SK-N-SH (cell line): ENCODE measurements around the gene RILPL2. TPM values are rescaled to one million over a fixed set of nuclear protein-coding genes. Genes with fewer than 3 reads are reported as not detected.

Experiments
- CTCF ChIA-PET: fragments of 300-600, 350-600 bp; formaldehyde crosslinking; extraction: SDS; loops from one replicate; lab custom pipeline; 2021; lab: Yijun Ruan, JAX
- POLR2A ChIA-PET: fragments of 350-600 bp; sonication (Branson Sonifier 250); formaldehyde crosslinking; extraction: SDS; loops from one replicate; lab custom pipeline; 2020; ENCODE audit warnings: antibody characterized with exemption, inconsistent platforms; lab: Yijun Ruan, JAX
- DNase-seq: peaks from one replicate; pipeline ENCODE4 v3.0.0; 2012
- H2AFZ ChIP-seq: fragments of 200-600 bp; sonication (generic); 2 replicates; pipeline ENCODE4 v1.8.1; 2016; ENCODE audit warnings: antibody characterized with exemption, mild to moderate bottlenecking, low read depth
- H3F3A ChIP-seq: fragments of 200-600 bp; sonication (generic); replicated peaks from 2 replicates; pipeline ENCODE3; 2016; ENCODE audit warnings: antibody characterized with exemption, mild to moderate bottlenecking; ENCODE audit not compliant: insufficient read depth
- H3K27ac ChIP-seq, 2 experiments: fragments of 200-500 bp in 1 of 2; fragments of 200-600 bp in 1 of 2; sonication (Bioruptor generic) in 1 of 2; sonication (generic), shearing (Covaris generic) in 1 of 2; 2 replicates each; pipeline versions ENCODE4 v1.5.1 to v1.6.1; 2014 to 2016; ENCODE audit warnings: low read depth in 2 of 2, inconsistent platforms in 1 of 2, low read length in 1 of 2, mild to moderate bottlenecking in 1 of 2, mixed read lengths in 1 of 2
- H3K27me3 ChIP-seq: fragments of 200-600 bp; sonication (generic), shearing (Covaris generic); 2 replicates; pipeline ENCODE4 v1.6.1; 2016; ENCODE audit warnings: mixed run types; ENCODE audit not compliant: insufficient read depth
- H3K36me3 ChIP-seq, 2 experiments: fragments of 200-500 bp in 1 of 2; fragments of 200-600 bp in 1 of 2; sonication (Bioruptor generic) in 1 of 2; sonication (generic) in 1 of 2; replicated peaks in 1 of 2; 2 replicates each; pipeline versions ENCODE3 to v1.5.1; 2014 to 2016; ENCODE audit warnings: low read length in 1 of 2, mild to moderate bottlenecking in 1 of 2; ENCODE audit not compliant: insufficient read depth in 2 of 2, control insufficient read depth in 1 of 2
- H3K4me1 ChIP-seq, 2 experiments: fragments of 200-500 bp in 1 of 2; fragments of 200-600 bp in 1 of 2; sonication (Bioruptor generic) in 1 of 2; sonication (generic), shearing (Covaris generic) in 1 of 2; 2 replicates each; pipeline versions ENCODE4 v1.5.1 to v1.6.1; 2014 to 2016; ENCODE audit warnings: low read depth in 1 of 2, low read length in 1 of 2, mixed run types in 1 of 2; ENCODE audit not compliant: insufficient read depth in 2 of 2, control insufficient read depth in 1 of 2
- H3K4me2 ChIP-seq: fragments of 200-600 bp; sonication (generic), shearing (Covaris generic); 2 replicates; pipeline ENCODE4 v1.6.1; 2017; ENCODE audit warnings: mixed run types
- H3K4me3 ChIP-seq, 2 experiments: fragments of 200-500 bp in 1 of 2; fragments of 200-600 bp in 1 of 2; sonication (Bioruptor generic) in 1 of 2; sonication (generic), shearing (Covaris generic) in 1 of 2; 2 replicates each; pipeline versions ENCODE4 v1.5.1 to v1.8.1; 2014 to 2016; ENCODE audit warnings: low read depth in 2 of 2, inconsistent platforms in 1 of 2, low read length in 1 of 2, mild to moderate bottlenecking in 1 of 2, mixed read lengths in 1 of 2, moderate library complexity in 1 of 2
- H3K79me2 ChIP-seq: fragments of 200-600 bp; sonication (generic); 2 replicates; pipeline ENCODE4 v1.8.1; 2017; ENCODE audit warnings: mild to moderate bottlenecking; ENCODE audit not compliant: insufficient read depth
- H3K9ac ChIP-seq: fragments of 200-600 bp; sonication (generic); 2 replicates; pipeline ENCODE4 v1.6.1; 2017; ENCODE audit warnings: mixed run types
- H3K9me2 ChIP-seq: fragments of 200-600 bp; sonication (generic); 2 replicates; pipeline ENCODE4 v1.6.1; 2017; ENCODE audit warnings: mixed run types
- H3K9me3 ChIP-seq: fragments of 200-600 bp; sonication (generic); 2 replicates; pipeline ENCODE4 v1.6.1; 2017; ENCODE audit warnings: mixed run types, mild to moderate bottlenecking, moderate library complexity
- H4K20me1 ChIP-seq: fragments of 200-600 bp; sonication (generic); 2 replicates; pipeline ENCODE4 v1.6.1; 2017; ENCODE audit warnings: mild to moderate bottlenecking, mixed run types; ENCODE audit not compliant: insufficient read depth
- CHD2 ChIP-seq: fragments of 150-350 bp; IDR thresholded peaks from 2 replicates; pipeline ENCODE4 v1.6.1; 2018; ENCODE audit warnings: low read length; ENCODE audit not compliant: partially characterized antibody
- ELF1 ChIP-seq: IDR thresholded peaks from 2 replicates; pipeline ENCODE4 v1.4.0; 2012
- EP300 ChIP-seq, 2 experiments: IDR thresholded peaks; 2 replicates each; pipeline versions ENCODE4 v1.4.0 to v1.6.1; 2012; ENCODE audit warnings: borderline replicate concordance in 1 of 2, low read depth in 1 of 2, low read length in 1 of 2
- EZH2phosphoT487 ChIP-seq: fragments of 200-600 bp; sonication (generic); IDR thresholded peaks from 2 replicates; pipeline ENCODE4 v1.6.1; 2017; ENCODE audit warnings: low read depth, mixed run types, mild to moderate bottlenecking, antibody characterized with exemption, moderate library complexity, borderline replicate concordance
- FOSL2 ChIP-seq: IDR thresholded peaks from 2 replicates; pipeline ENCODE4 v1.4.0; 2012; ENCODE audit warnings: low read depth, mild to moderate bottlenecking, moderate library complexity, borderline replicate concordance
- FOXJ3 ChIP-seq: sonication (generic); formaldehyde crosslinking; IDR thresholded peaks from 2 replicates; pipeline ENCODE4 v1.5.1; 2020; ENCODE audit warnings: mild to moderate bottlenecking, missing genetic modification reagents
- FOXM1 ChIP-seq: IDR thresholded peaks from 2 replicates; pipeline ENCODE4 v1.4.0; 2012; ENCODE audit warnings: low read depth, mild to moderate bottlenecking
- GABPA ChIP-seq: IDR thresholded peaks from 2 replicates; pipeline ENCODE4 v1.4.0; 2012; ENCODE audit warnings: low read depth, mild to moderate bottlenecking
- JUND ChIP-seq: IDR thresholded peaks from 2 replicates; pipeline ENCODE4 v1.4.0; 2012
- MEF2A ChIP-seq: IDR thresholded peaks from 2 replicates; pipeline ENCODE4 v1.4.0; 2012; ENCODE audit warnings: low read depth, borderline replicate concordance
- NFIC ChIP-seq: IDR thresholded peaks from 2 replicates; pipeline ENCODE4 v1.4.0; 2012; ENCODE audit warnings: borderline replicate concordance
- POLR2AphosphoS5 ChIP-seq: IDR thresholded peaks from 2 replicates; pipeline ENCODE4 v1.6.1; 2012; ENCODE audit warnings: low read depth, low read length
- RAD21 ChIP-seq: IDR thresholded peaks from 2 replicates; pipeline ENCODE4 v1.6.1; 2012; ENCODE audit warnings: mild to moderate bottlenecking, low read length
- RCOR1 ChIP-seq: fragments of 150-350 bp; IDR thresholded peaks from 2 replicates; pipeline ENCODE4 v1.6.1; 2017; ENCODE audit warnings: antibody characterized with exemption, low read length
- RFX5 ChIP-seq: IDR thresholded peaks from 2 replicates; pipeline ENCODE4 v1.6.1; 2012; ENCODE audit warnings: mild to moderate bottlenecking, improper control_type of control experiment, low read length
- SIN3A ChIP-seq: IDR thresholded peaks from 2 replicates; pipeline ENCODE4 v1.6.1; 2012; ENCODE audit warnings: low read depth, mild to moderate bottlenecking, low read length, moderate library complexity, borderline replicate concordance
- TCF12 ChIP-seq: IDR thresholded peaks from 2 replicates; pipeline ENCODE4 v1.4.0; 2012
- TEAD4 ChIP-seq: IDR thresholded peaks from 2 replicates; pipeline ENCODE4 v1.4.0; 2012; ENCODE audit warnings: mild to moderate bottlenecking, borderline replicate concordance; ENCODE audit not compliant: insufficient read depth
- USF1 ChIP-seq: IDR thresholded peaks from 2 replicates; pipeline ENCODE4 v1.4.0; 2012; ENCODE audit warnings: low read depth, borderline replicate concordance
- ZBTB33 ChIP-seq: IDR thresholded peaks from 2 replicates; pipeline ENCODE4 v1.4.0; 2012; ENCODE audit warnings: low read depth, borderline replicate concordance
- WGBS: methylation state at CpG from one replicate; pipeline ENCODE4 v1.1.6; 2017; ENCODE audit warnings: low lambda C conversion rate; 5-methylcytosine and 5-hydroxymethylcytosine counted together
- polyA plus RNA-seq, 3 experiments: library from polyadenylated mRNA; depleted of rRNA; stranded (reverse); fragments of >200 nt; gene quantifications; 2 replicates each; pipeline ENCODE4 v1.2.3, GENCODE V29; 2012
- TF ChIP-seq, protein P1 (sequence below): fragments of 200-600 bp; sonication (generic); IDR thresholded peaks from 2 replicates; pipeline ENCODE4 v1.6.1; 2017; ENCODE audit warnings: antibody characterized with exemption, mild to moderate bottlenecking, moderate library complexity
- TF ChIP-seq, protein P2 (sequence below): fragments of 150-350 bp; IDR thresholded peaks from 2 replicates; pipeline ENCODE4 v1.6.1; 2017; ENCODE audit warnings: antibody characterized with exemption, low read length, low read depth, borderline replicate concordance

Gene RILPL2
- polyA plus RNA-seq, 1 of the 3 experiments (the other 2 are of a cell fraction): 5.0 TPM

DNA sequence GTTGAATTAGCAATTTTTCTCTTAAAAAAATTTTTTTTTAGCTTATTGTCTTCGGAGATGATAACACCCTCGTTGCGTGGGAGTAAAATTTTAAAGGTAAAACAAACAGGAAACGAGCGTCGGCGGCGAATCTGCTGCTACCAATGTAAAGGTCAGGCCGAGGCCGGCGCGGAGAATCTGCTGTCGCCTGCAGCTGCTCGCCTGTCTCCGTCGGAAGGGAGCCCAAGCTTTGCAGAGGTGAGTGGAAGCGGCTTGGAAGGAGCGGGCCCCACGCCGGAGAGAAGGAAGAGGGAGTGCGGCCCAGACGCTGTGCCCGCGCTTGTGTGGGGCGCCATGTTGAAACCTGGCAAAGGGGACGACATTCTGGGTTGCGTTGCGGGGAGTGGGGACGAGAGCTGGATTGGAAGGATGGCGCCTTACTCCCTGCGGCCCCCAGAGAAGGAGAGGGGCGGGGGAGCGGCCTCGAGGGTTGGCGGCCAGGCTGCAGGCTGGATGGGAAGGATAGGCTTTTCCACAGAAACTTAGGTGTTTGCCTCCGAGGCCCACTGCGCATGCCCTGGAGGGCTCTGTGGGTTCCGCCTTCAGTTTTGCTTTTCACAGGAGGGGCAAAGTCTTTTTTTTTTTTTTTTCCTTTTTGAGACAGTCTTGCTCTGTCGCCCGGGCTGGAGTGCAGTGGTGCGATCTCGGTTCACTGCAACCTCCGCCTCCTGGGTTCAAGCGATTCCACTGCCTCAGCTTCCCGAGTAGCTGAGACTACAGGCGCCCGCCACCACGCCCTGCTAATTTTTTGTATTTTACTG is 21.7 kb upstream of the RILPL2 start, which contains the start of gene SNRNP35 (continued):
- TF ChIP-seq, protein P1, sequence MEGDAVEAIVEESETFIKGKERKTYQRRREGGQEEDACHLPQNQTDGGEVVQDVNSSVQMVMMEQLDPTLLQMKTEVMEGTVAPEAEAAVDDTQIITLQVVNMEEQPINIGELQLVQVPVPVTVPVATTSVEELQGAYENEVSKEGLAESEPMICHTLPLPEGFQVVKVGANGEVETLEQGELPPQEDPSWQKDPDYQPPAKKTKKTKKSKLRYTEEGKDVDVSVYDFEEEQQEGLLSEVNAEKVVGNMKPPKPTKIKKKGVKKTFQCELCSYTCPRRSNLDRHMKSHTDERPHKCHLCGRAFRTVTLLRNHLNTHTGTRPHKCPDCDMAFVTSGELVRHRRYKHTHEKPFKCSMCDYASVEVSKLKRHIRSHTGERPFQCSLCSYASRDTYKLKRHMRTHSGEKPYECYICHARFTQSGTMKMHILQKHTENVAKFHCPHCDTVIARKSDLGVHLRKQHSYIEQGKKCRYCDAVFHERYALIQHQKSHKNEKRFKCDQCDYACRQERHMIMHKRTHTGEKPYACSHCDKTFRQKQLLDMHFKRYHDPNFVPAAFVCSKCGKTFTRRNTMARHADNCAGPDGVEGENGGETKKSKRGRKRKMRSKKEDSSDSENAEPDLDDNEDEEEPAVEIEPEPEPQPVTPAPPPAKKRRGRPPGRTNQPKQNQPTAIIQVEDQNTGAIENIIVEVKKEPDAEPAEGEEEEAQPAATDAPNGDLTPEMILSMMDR: no peak
- TF ChIP-seq FOXM1 (peak; percentile 63; the same call in 1 of the 2 replicates), FOSL2 (no peak), CHD2 (no peak), EP300 (IDR thresholded peaks at IDR 0.05; ENCODE audit: borderline replicate concordance in 1 of 2, low read depth in 1 of 2, low read length in 1 of 2) (peak; percentile 64 to 92), SIN3A (peak; percentile 49; the same call in 1 of the 2 replicates), RAD21 (no peak), GABPA (peak; percentile 58; the same call in 1 of the 2 replicates), RFX5 (no peak), TCF12 (peak; percentile 36), EZH2phosphoT487 (no peak), NFIC (peak; percentile 16; the same call in 1 of the 2 replicates), ZBTB33 (no peak), FOXJ3 (CRISPR knock-in tag) (no peak), RCOR1 (no peak)

- DNase-seq: no peak
- CTCF ChIA-PET: interaction anchor here (0.7 kb wide), 1 partner anchor 145 kb away, joined by 3 read pairs; no protein-coding TSS in a partner anchor
- WGBS: 93% methylated on average over 3 of the region's 3 CpGs
Measured at GRCh38 chr12:123453165-123453564, 16.7 kb upstream of the RILPL2 start.

More at GRCh38 chr12:123453165-123453564, 16.7 kb upstream of the RILPL2 start:
- no peak overlapping the region for H3K4me2 ChIP-seq
- no peaks in the 10 kb centered on the region for H3K9me3 ChIP-seq
- H3F3A ChIP-seq: peaks cover 22% of the 10 kb centered on the region
- H3K36me3 ChIP-seq: no peaks in the 10 kb centered on the region
- H4K20me1 ChIP-seq: no peaks in the 10 kb centered on the region
- H3K4me3 ChIP-seq: no peak overlapping the region
- H3K9me2 ChIP-seq: no peaks in the 10 kb centered on the region
- no peak overlapping the region for H3K9ac ChIP-seq
- no peaks in the 10 kb centered on the region for H3K27me3 ChIP-seq
- no peak for TF ChIP-seq JUND
- no peak for TF ChIP-seq TEAD4
- TF ChIP-seq USF1: no peak
- no peak for TF ChIP-seq ELF1
- TF ChIP-seq MEF2A: no peak
- no peak for TF ChIP-seq FOXM1
- TF ChIP-seq, protein P2, sequence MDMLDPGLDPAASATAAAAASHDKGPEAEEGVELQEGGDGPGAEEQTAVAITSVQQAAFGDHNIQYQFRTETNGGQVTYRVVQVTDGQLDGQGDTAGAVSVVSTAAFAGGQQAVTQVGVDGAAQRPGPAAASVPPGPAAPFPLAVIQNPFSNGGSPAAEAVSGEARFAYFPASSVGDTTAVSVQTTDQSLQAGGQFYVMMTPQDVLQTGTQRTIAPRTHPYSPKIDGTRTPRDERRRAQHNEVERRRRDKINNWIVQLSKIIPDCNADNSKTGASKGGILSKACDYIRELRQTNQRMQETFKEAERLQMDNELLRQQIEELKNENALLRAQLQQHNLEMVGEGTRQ: no peak
- TF ChIP-seq POLR2AphosphoS5: no peak
- no peak for TF ChIP-seq ZBTB33
- no peak for TF ChIP-seq GABPA
- TF ChIP-seq NFIC: no peak
- H3K4me1 ChIP-seq: no peaks in the 10 kb centered on the region
- H2AFZ ChIP-seq: no peak overlapping the region
- H3K79me2 ChIP-seq: no peaks in the 10 kb centered on the region
- H3K27ac ChIP-seq: no peak overlapping the region
- POLR2A ChIA-PET: no interaction called here
